Activated CD4-positive, alpha-beta memory T cell treated with anti-CD3 and anti-CD28 coated beads, Interleukin-2, amount 10 ng/mL, durations not matched to agents 7 days and 5 days (primary cell): ENCODE measurements around the gene LRP11. TPM values are rescaled to one million over a fixed set of nuclear protein-coding genes. Genes with fewer than 3 reads are reported as not detected.

ENCODE experiments used
- CTCF ChIA-PET: fragments of 350-600 bp; sonication (Branson Sonifier 250); formaldehyde crosslinking; loops from one replicate; lab custom pipeline; 2021; ENCODE audit warnings: antibody characterized with exemption, inconsistent platforms; lab: Charles Lee
- POLR2A ChIA-PET: fragments of 350-600 bp; sonication (Branson Sonifier 250); formaldehyde crosslinking; loops from one replicate; lab custom pipeline; 2021; ENCODE audit warnings: antibody characterized with exemption; lab: Charles Lee
- DNase-seq: peaks from one replicate; pipeline ENCODE4 v3.0.0-alpha.2; 2020
- H3K27ac Mint-ChIP-seq: one replicate; pipeline ENCODE4 v1.8.0; 2021; ENCODE audit warnings: mild to moderate bottlenecking, mixed read lengths
- H3K27me3 Mint-ChIP-seq: one replicate; pipeline ENCODE4 v1.8.0; 2021; ENCODE audit warnings: mixed read lengths
- H3K36me3 Mint-ChIP-seq: one replicate; pipeline ENCODE4 v1.8.0; 2021; ENCODE audit warnings: low read depth, mixed read lengths
- H3K4me1 Mint-ChIP-seq: one replicate; pipeline ENCODE4 v1.8.0; 2021; ENCODE audit warnings: mixed read lengths
- H3K4me3 Mint-ChIP-seq: one replicate; pipeline ENCODE4 v1.8.0; 2021; ENCODE audit warnings: mild to moderate bottlenecking, mixed read lengths
- H3K9me3 Mint-ChIP-seq: one replicate; pipeline ENCODE4 v1.8.0; 2021; ENCODE audit warnings: mixed read lengths
- total RNA-seq, 2 experiments: library from RNA; stranded (reverse); gene quantifications; one replicate each; pipeline ENCODE4 v1.2.3, GENCODE V29; 2021

LRP11 gene
- total RNA-seq, 2 experiments from 2014 or later = 6.0 to 7.2 TPM

DNA sequence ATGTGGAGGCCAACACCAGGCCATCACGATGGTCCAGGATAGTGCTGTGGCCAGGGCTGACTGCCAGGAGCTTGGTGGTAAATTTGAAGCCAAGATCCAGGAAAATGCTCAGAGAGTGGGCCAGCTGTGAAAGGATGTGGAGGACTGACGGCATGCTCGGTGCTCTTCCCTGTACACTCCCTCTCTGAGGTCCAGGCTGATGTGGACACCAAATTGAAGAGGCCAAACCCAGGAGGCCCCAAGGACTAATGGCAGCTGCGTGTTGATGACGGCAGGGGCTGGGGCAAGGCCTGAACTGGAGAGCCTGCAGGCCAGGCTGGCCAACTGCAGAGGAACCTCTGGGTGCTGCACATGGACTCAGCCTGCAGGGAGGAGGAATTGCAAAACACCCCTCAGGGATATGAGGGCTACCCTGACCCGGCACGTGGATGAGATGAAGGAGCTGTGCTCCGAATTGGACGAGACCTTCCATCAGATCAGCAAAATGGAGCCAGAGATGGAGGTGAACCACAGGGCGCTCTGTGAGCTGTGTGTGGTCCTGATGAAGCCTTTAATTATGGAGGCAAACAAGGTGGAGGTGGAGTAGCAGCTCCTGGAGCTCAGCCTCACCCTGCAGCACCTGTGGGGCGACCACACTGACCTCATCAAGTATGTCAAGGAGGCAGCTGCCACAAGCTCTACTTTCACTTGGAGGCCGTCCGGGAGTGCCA, 40.7 kb upstream of the LRP11 start:
- Mint-ChIP-seq H3K36me3 (peaks cover 2% of the 10 kb centered on the region), H3K4me3 (no peak overlapping the region), H3K27ac (no peak overlapping the region), H3K9me3 (peaks cover 11% of the 10 kb centered on the region), H3K27me3 (peaks cover 16% of the 10 kb centered on the region), H3K4me1 (no peaks in the 10 kb centered on the region)
- ChIA-PET POLR2A (interaction anchor here (1.0 to 1.2 kb wide), 2 partner anchors 8 to 63 kb away, joined by 3 to 4 read pairs; no protein-coding TSS in a partner anchor), CTCF (interaction anchor here (1.1 kb wide), 1 partner anchor 10 kb away, joined by 3 read pairs; no protein-coding TSS in a partner anchor)
- peak; percentile 14 for DNase-seq

- no peak overlapping the region for H3K27ac Mint-ChIP-seq
- ChIA-PET CTCF (interaction anchor here (1.1 kb wide), 1 partner anchor 9 kb away, joined by 3 read pairs; no protein-coding TSS in a partner anchor), POLR2A (interaction anchor here (1.0 kb wide), 1 partner anchor 62 kb away, joined by 3 read pairs; no protein-coding TSS in a partner anchor)
- peak; percentile 8 for DNase-seq
- peaks cover 11% of the 10 kb centered on the region for H3K9me3 Mint-ChIP-seq
- H3K27me3 Mint-ChIP-seq = peaks cover 14% of the 10 kb centered on the region
- H3K36me3 Mint-ChIP-seq = peaks cover 2% of the 10 kb centered on the region
- H3K4me3 Mint-ChIP-seq = no peak overlapping the region
- no peaks in the 10 kb centered on the region for H3K4me1 Mint-ChIP-seq
These were observed 39.9 kb upstream of the LRP11 start for GRCh38 chr6:149903938-149904611.

- CTCF ChIA-PET = no interaction called here
- peaks cover 11% of the 10 kb centered on the region for H3K27me3 Mint-ChIP-seq
- H3K4me3 Mint-ChIP-seq = no peak overlapping the region
- no peak overlapping the region for H3K27ac Mint-ChIP-seq
- POLR2A ChIA-PET = no interaction called here
- no peak for DNase-seq
- no peaks in the 10 kb centered on the region for H3K9me3 Mint-ChIP-seq
- no peaks in the 10 kb centered on the region for H3K36me3 Mint-ChIP-seq
- H3K4me1 Mint-ChIP-seq = peaks cover 14% of the 10 kb centered on the region
These were observed 37.4 kb upstream of the LRP11 start for GRCh38 chr6:149901444-149902140.

- Mint-ChIP-seq H3K9me3 (no peaks in the 10 kb centered on the region), H3K4me1 (peaks cover 22% of the 10 kb centered on the region)
- POLR2A ChIA-PET = no interaction called here
These were observed 36.7 kb upstream of the LRP11 start for GRCh38 chr6:149900620-149901443.

DNA sequence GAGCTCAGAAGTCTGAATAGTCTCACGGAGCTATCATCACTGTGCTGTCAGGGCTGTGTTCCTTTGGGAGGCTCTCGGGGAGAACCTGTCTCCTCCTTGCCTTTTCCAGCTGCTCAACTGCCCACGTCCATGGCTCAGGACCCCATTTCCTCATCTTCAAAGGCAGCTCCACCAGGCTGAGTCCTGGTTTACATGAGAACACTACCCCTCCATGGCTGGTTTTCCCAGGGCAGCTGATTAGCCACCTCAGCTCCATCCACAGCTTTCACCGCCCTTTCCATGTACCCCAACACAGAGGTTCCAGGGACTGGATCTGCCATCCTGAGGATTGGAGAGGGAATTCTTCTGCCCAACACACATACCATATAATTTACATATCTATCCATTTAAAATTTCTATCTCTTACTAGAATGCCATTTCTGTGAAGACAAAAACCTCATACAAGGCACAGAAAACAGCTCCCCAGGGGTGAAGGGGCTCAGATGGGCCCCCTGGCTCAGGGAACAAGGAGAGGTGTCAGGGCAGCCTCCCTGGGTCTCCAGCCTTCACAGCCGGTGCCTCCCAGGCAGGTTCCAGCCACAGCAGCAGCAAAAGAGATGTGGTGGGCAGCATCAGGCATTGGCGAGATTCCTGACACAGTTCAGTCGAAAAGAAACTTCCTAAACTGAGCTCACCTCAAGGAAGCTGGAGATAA, 35.9 kb upstream of the LRP11 start:
- no peak overlapping the region for H3K4me3 Mint-ChIP-seq
- DNase-seq = no peak
- peaks cover 9% of the 10 kb centered on the region for H3K27me3 Mint-ChIP-seq
- H3K4me1 Mint-ChIP-seq = peaks cover 29% of the 10 kb centered on the region
- CTCF ChIA-PET = interaction anchor here (0.8 kb wide), 1 partner anchor 61 kb away, joined by 5 read pairs; no protein-coding TSS in a partner anchor
- no peaks in the 10 kb centered on the region for H3K9me3 Mint-ChIP-seq
- POLR2A ChIA-PET = no interaction called here
- no peak overlapping the region for H3K27ac Mint-ChIP-seq
- no peaks in the 10 kb centered on the region for H3K36me3 Mint-ChIP-seq

More at GRCh38 chr6:149900620-149901443, 36.7 kb upstream of the LRP11 start:
- CTCF ChIA-PET = no interaction called here
- H3K36me3 Mint-ChIP-seq = no peaks in the 10 kb centered on the region
- H3K4me3 Mint-ChIP-seq = no peak overlapping the region
- peaks cover 9% of the 10 kb centered on the region for H3K27me3 Mint-ChIP-seq
- H3K27ac Mint-ChIP-seq = no peak overlapping the region
- no peak for DNase-seq

GRCh38 chr6:149899486-149899885, 35.3 kb upstream of the LRP11 start:
- H3K9me3 Mint-ChIP-seq = no peaks in the 10 kb centered on the region
- no peak overlapping the region for H3K27ac Mint-ChIP-seq
- H3K36me3 Mint-ChIP-seq = no peaks in the 10 kb centered on the region
- H3K4me1 Mint-ChIP-seq = peaks cover 34% of the 10 kb centered on the region
- no peak for DNase-seq
- ChIA-PET POLR2A (no interaction called here), CTCF (interaction anchor here (0.8 kb wide), 1 partner anchor 61 kb away, joined by 5 read pairs; no protein-coding TSS in a partner anchor)
- H3K4me3 Mint-ChIP-seq = no peak overlapping the region
- peaks cover 8% of the 10 kb centered on the region for H3K27me3 Mint-ChIP-seq

DNA sequence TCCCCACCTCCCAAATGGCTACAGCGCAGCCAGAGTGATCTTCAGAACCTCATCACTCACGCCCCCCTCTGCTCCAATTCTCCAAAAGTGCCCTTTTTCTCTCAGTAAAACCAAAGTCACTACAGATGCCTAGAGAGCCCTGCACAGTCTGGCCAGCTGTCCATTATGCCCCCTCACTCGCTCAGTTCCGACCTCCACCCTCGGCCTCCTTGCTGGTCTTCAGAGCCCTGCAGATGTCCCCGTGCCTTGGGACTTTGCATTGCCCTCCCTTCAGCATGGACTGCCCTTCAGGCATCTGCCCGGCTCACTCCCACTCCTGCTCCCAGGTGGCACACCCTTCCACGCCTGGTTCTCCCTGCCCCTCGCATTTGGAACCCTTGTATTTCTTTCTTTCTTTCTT, 34.8 kb upstream of the LRP11 start:
- Mint-ChIP-seq H3K27me3 (peaks cover 13% of the 10 kb centered on the region), H3K4me3 (no peak overlapping the region), H3K4me1 (peaks cover 36% of the 10 kb centered on the region), H3K36me3 (no peaks in the 10 kb centered on the region), H3K9me3 (no peaks in the 10 kb centered on the region), H3K27ac (no peak overlapping the region)
- ChIA-PET POLR2A (no interaction called here), CTCF (no interaction called here)
- peak; percentile 1 for DNase-seq

GRCh38 chr6:149897855-149898744, 33.9 kb upstream of the LRP11 start, which contains the start of gene RAET1E:
TSS of gene RAET1E (minus strand) at chr6:149898113. CDS start at chr6:149890901, 7,212 bp downstream.
- no peak for DNase-seq
- H3K9me3 Mint-ChIP-seq = no peaks in the 10 kb centered on the region
- peak within 1 kb of the TSS; percentile 41 for H3K27ac Mint-ChIP-seq
- ChIA-PET CTCF (no interaction called here), POLR2A (no interaction called here)
- H3K27me3 Mint-ChIP-seq = peaks cover 21% of the 10 kb centered on the region
- H3K36me3 Mint-ChIP-seq = no peaks in the 10 kb centered on the region
- peaks cover 38% of the 10 kb centered on the region for H3K4me1 Mint-ChIP-seq
- no peak within 1 kb of the TSS for H3K4me3 Mint-ChIP-seq

- ChIA-PET POLR2A (interaction anchor here (1.5 kb wide), 1 partner anchor 8 kb away, joined by 4 read pairs; no protein-coding TSS in a partner anchor), CTCF (no interaction called here)
- Mint-ChIP-seq H3K9me3 (no peaks in the 10 kb centered on the region), H3K36me3 (no peaks in the 10 kb centered on the region), H3K4me3 (no peak overlapping the region), H3K27ac (no peak overlapping the region), H3K27me3 (peaks cover 23% of the 10 kb centered on the region), H3K4me1 (peaks cover 47% of the 10 kb centered on the region)
- DNase-seq = no peak
These were observed 33.0 kb upstream of the LRP11 start for GRCh38 chr6:149897015-149897697.

DNA sequence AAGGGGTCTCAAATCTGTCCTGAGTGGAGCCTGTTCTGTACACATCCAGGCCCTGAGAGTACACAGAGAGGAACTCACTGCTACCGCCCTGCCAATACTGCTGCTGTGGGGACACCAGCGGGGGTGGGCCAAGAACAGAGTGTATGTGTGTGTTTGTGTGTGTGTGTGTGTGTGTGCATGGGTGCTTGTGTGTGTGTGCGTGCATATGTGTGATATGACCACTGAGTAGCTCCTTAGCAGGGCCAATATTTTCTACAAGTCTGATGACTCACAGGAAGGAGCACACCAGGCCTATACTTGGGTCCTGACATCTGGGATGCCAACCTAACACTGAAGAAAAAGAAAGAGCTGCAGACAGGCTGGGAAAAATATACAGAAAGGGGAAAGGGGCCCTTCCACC, 32.3 kb upstream of the LRP11 start:
- Mint-ChIP-seq H3K36me3 (no peaks in the 10 kb centered on the region), H3K4me1 (peaks cover 51% of the 10 kb centered on the region), H3K4me3 (no peak overlapping the region), H3K27ac (peak overlapping the region; percentile 49), H3K9me3 (no peaks in the 10 kb centered on the region), H3K27me3 (peaks cover 23% of the 10 kb centered on the region)
- ChIA-PET CTCF (no interaction called here), POLR2A (interaction anchor here (1.5 kb wide), 1 partner anchor 9 kb away, joined by 4 read pairs; no protein-coding TSS in a partner anchor)
- DNase-seq = no peak
